SK-N-SH (cell line): ENCODE data around the gene ZNF836.

ENCODE experiments used
- TF ChIP-seq, protein P1 (sequence below): fragments of 150-350 bp; IDR thresholded peaks from 2 replicates; pipeline ENCODE4 v1.6.1; 2017; ENCODE audit warnings: antibody characterized with exemption, low read length, low read depth, borderline replicate concordance
- TF ChIP-seq, protein P2 (sequence below): IDR thresholded peaks from 2 replicates; pipeline ENCODE4 v1.6.1; 2012; ENCODE audit warnings: mild to moderate bottlenecking, low read depth, low read length, moderate library complexity

DNA sequence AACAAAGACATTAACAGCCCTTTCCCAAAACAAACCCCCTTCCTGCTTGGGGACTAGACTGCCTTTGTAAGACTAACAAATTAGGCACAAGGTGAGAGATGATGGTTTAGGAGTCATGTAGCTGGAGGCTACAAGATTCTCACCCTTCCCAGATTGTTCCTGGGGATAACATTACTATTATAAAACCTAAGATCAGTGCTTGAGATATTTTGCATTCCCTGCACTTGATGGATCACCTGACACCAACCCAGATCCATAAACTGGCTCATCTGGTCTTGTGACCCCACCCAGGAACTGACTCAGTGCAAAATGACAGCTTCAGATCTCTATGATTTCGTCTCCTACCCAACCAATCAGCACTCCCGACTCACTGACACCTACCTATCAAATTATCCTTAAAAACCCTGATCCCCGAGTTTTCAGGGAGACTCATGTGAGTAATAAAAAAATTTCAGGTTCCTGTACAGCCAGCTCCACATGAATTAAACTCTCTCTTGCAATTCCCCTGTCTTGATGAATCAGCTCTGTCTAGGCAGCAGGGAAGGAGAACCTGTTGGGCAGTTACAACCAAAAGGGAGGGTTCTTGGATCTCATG, 29.3 kb downstream of the ZNF836 start:
- TF ChIP-seq, protein P1, sequence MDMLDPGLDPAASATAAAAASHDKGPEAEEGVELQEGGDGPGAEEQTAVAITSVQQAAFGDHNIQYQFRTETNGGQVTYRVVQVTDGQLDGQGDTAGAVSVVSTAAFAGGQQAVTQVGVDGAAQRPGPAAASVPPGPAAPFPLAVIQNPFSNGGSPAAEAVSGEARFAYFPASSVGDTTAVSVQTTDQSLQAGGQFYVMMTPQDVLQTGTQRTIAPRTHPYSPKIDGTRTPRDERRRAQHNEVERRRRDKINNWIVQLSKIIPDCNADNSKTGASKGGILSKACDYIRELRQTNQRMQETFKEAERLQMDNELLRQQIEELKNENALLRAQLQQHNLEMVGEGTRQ, result no peak
- TF ChIP-seq, protein P2, sequence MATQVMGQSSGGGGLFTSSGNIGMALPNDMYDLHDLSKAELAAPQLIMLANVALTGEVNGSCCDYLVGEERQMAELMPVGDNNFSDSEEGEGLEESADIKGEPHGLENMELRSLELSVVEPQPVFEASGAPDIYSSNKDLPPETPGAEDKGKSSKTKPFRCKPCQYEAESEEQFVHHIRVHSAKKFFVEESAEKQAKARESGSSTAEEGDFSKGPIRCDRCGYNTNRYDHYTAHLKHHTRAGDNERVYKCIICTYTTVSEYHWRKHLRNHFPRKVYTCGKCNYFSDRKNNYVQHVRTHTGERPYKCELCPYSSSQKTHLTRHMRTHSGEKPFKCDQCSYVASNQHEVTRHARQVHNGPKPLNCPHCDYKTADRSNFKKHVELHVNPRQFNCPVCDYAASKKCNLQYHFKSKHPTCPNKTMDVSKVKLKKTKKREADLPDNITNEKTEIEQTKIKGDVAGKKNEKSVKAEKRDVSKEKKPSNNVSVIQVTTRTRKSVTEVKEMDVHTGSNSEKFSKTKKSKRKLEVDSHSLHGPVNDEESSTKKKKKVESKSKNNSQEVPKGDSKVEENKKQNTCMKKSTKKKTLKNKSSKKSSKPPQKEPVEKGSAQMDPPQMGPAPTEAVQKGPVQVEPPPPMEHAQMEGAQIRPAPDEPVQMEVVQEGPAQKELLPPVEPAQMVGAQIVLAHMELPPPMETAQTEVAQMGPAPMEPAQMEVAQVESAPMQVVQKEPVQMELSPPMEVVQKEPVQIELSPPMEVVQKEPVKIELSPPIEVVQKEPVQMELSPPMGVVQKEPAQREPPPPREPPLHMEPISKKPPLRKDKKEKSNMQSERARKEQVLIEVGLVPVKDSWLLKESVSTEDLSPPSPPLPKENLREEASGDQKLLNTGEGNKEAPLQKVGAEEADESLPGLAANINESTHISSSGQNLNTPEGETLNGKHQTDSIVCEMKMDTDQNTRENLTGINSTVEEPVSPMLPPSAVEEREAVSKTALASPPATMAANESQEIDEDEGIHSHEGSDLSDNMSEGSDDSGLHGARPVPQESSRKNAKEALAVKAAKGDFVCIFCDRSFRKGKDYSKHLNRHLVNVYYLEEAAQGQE, result no peak
